ENCODE results near the gene RHOT2.

The RHOT2 gene

DNA sequence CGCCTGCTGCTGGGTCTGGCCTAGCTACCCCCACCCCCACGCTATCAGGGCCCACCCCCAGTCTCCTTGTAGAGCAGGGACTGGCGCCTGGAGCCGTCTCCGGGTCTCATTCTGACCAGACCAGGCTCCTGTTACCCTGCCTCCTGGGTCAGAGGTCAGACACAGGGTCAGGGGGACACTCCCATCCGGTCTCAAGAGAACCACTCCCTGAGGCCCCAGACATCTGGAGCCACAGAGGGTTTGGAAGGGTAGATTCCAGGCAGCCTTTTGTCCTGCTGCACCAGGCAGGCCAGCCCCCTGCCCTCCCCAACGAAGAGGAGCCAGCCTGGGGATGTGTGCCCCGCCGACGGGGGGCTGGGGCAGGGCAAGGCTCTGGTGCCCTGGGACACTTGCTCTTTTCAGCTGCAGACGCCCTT lies 38.1 kb upstream of the RHOT2 start:
- H3K27ac ChIP-seq, result no peak overlapping the region
- no peak for TF ChIP-seq ZFX (IDR thresholded peaks at IDR 0.05)
- TF ChIP-seq, protein P1, sequence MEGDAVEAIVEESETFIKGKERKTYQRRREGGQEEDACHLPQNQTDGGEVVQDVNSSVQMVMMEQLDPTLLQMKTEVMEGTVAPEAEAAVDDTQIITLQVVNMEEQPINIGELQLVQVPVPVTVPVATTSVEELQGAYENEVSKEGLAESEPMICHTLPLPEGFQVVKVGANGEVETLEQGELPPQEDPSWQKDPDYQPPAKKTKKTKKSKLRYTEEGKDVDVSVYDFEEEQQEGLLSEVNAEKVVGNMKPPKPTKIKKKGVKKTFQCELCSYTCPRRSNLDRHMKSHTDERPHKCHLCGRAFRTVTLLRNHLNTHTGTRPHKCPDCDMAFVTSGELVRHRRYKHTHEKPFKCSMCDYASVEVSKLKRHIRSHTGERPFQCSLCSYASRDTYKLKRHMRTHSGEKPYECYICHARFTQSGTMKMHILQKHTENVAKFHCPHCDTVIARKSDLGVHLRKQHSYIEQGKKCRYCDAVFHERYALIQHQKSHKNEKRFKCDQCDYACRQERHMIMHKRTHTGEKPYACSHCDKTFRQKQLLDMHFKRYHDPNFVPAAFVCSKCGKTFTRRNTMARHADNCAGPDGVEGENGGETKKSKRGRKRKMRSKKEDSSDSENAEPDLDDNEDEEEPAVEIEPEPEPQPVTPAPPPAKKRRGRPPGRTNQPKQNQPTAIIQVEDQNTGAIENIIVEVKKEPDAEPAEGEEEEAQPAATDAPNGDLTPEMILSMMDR (conservative IDR thresholded peaks at IDR 0.05), result no peak

DNA sequence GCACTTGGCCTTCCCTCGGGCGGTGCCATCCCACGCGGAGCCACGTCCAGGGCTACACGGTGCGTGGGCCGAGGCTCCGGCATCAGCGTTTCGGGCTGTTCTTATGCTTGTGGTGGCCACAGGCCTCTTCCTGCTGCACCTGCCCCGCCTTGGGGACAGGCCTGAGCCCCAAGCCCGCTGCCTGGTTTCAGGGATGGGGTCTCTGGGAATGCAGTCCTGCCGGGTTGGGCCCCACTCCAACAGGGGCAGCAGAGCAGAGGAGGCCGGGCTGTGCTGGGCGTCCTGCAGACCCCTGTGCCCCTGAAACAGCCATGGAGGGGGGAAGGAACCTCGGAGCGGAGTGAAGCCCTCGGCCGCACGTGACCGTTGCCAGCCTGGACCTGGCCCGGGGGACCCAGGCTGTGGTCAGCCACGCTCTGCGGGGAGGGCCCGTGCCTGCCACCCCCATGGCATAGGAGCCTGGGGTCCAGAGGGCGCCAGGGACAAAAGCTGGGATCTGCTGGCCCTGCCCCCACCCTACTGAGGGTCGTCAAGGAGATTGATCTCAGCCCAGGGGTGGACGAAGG lies 37.6 kb upstream of the RHOT2 start:
- H3K27ac ChIP-seq, result no peak overlapping the region
- TF ChIP-seq ZFX (IDR thresholded peaks at IDR 0.05), result no peak
- TF ChIP-seq, protein P1 (conservative IDR thresholded peaks at IDR 0.05), result no peak

DNA sequence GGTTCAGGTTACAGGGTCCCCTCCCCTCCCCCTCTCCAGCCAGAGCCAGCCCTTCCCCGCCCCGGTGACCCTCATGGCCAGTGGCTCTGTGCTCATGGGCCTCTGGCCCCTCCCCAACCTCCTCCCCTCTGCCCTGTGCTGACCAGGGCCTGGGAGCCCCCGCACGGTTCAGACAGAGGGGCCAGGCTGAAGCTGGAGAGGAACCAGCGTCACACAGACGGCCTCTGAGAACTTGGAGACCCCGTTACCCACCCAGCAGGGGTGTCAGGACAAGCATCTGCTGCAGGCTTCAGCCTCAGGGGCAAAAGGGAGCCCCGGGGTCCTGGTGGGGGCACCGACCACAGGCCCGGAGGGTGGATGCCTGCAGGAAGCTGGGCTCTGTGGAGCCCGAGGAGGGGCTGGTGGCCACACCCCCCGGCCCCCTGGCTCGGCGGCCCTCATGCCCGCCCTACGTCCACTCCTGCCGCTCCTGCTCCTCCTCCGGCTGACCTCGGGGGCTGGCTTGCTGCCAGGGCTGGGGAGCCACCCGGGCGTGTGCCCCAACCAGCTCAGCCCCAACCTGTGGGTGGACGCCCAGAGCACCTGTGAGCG lies 37.0 kb upstream of the RHOT2 start, which contains the start of gene WFIKKN1:
Gene WFIKKN1, plus strand, starts transcription at position 171 of the 591 bp plus-strand sequence. Its CDS starts 269 bp downstream, at position 440.
- no peak within 1 kb of the TSS for H3K27ac ChIP-seq
- TF ChIP-seq, protein P1 (conservative IDR thresholded peaks at IDR 0.05), result no peak

DNA sequence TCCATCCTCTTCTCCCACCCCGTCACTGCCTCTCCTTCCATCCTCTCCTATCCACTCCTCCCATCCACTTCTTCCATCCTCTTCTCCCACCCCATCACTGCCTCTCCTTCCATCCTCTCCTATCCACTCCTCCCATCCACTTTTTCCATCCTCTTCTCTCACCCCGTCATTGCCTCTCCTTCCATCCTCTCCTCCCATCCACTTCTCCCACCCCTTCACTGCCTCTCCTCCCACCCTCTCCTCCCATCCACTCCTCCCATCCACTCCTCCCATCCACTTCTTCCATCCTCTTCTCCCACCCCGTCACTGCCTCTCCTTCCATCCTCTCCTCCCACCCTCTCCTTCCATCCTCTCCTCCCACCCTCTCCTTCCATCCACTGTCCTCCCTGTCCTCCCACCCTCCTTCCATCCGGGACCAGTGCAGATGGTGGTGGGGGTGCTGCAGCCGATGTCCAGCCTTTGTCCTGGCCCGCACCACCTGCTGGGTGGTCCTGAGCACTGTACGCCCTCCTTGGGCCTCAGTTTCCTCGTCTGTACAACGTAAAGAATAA lies 36.0 kb upstream of the RHOT2 start:
- TF ChIP-seq, protein P1 (conservative IDR thresholded peaks at IDR 0.05), result no peak
- no peak for TF ChIP-seq ZFX (IDR thresholded peaks at IDR 0.05)
- H3K27ac ChIP-seq, result no peak overlapping the region

DNA sequence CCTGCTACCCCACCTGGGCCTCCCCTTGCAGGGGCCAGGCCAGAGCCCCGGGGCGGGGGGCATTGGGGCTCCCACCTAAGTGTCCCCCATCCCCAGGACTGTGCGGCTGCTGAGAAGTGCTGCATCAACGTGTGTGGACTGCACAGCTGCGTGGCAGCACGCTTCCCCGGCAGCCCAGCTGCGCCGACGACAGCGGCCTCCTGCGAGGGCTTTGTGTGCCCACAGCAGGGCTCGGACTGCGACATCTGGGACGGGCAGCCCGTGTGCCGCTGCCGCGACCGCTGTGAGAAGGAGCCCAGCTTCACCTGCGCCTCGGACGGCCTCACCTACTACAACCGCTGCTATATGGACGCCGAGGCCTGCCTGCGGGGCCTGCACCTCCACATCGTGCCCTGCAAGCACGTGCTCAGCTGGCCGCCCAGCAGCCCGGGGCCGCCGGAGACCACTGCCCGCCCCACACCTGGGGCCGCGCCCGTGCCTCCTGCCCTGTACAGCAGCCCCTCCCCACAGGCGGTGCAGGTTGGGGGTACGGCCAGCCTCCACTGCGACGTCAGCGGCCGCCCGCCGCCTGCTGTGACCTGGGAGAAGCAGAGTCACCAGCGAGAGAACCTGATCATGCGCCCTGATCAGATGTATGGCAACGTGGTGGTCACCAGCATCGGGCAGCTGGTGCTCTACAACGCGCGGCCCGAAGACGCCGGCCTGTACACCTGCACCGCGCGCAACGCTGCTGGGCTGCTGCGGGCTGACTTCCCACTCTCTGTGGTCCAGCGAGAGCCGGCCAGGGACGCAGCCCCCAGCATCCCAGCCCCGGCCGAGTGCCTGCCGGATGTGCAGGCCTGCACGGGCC lies 35.2 kb upstream of the RHOT2 start:
- no peak overlapping the region for H3K27ac ChIP-seq
- no peak for TF ChIP-seq ZFX (IDR thresholded peaks at IDR 0.05)
- TF ChIP-seq, protein P1 (conservative IDR thresholded peaks at IDR 0.05), result no peak

DNA sequence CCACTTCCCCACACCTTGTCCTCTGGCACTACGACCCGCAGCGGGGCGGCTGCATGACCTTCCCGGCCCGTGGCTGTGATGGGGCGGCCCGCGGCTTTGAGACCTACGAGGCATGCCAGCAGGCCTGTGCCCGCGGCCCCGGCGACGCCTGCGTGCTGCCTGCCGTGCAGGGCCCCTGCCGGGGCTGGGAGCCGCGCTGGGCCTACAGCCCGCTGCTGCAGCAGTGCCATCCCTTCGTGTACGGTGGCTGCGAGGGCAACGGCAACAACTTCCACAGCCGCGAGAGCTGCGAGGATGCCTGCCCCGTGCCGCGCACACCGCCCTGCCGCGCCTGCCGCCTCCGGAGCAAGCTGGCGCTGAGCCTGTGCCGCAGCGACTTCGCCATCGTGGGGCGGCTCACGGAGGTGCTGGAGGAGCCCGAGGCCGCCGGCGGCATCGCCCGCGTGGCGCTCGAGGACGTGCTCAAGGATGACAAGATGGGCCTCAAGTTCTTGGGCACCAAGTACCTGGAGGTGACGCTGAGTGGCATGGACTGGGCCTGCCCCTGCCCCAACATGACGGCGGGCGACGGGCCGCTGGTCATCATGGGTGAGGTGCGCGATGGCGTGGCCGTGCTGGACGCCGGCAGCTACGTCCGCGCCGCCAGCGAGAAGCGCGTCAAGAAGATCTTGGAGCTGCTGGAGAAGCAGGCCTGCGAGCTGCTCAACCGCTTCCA lies 34.4 kb upstream of the RHOT2 start:
- no peak overlapping the region for H3K27ac ChIP-seq
- TF ChIP-seq, protein P1 (conservative IDR thresholded peaks at IDR 0.05), result no peak
- TF ChIP-seq ZFX (IDR thresholded peaks at IDR 0.05), result no peak
